K562 (cell line): ENCODE results near the gene PRR7. TPM values are rescaled to one million over a fixed set of nuclear protein-coding genes. Genes with fewer than 3 reads are reported as not detected.

Experiments used
- ATAC-seq: fragments of 200-7000 bp; cut with Tn5 transposase; 3 replicates; pipeline ENCODE4 v1.9.1; 2020; ENCODE audit warnings: moderate library complexity
- BruUV-seq: library from RNA; stranded (reverse); fragments of 400-500 nt; replicated peaks from 2 replicates; lab custom pipeline; 2021; lab: Mats Ljungman, UMichigan
- CTCF ChIA-PET: fragments of 300-600 bp; formaldehyde crosslinking; extraction: SDS; loops from one replicate; lab custom pipeline; 2021; ENCODE audit warnings: low intra/inter-chr PET ratio; lab: Yijun Ruan, JAX
- POLR2A ChIA-PET: fragments of 300-600, 350-650 bp; sonication (Branson Sonifier 250); formaldehyde crosslinking; extraction: SDS; loops from one replicate; lab custom pipeline; 2021; ENCODE audit warnings: antibody characterized with exemption, inconsistent platforms; lab: Yijun Ruan, JAX
- DNase-seq, 4 experiments: peaks; one replicate each; pipeline versions ENCODE4 v3.0.0 to v3.0.0-alpha.2; 2011 to 2018; ENCODE audit warnings: low spot score in 3 of 4, mixed read lengths in 3 of 4; ENCODE audit errors: extremely low read depth in 1 of 4
- FAIRE-seq: peaks from 2 replicates; lab custom pipeline; 2011; peaks lifted over from hg19 to GRCh38; lab: Jason Lieb, UNC
- H2AFZ ChIP-seq: 2 replicates; pipeline ENCODE4 v1.6.0; 2011; ENCODE audit warnings: low read depth, low read length, control low read depth, inconsistent platforms
- H3K27ac ChIP-seq: fragments of 200-600 bp; 3 replicates; pipeline ENCODE4 v1.8.0; 2011; ENCODE audit warnings: low read depth, mild to moderate bottlenecking, control low read depth, inconsistent platforms, low read length, moderate library complexity, mixed read lengths; ENCODE audit errors: extremely low read depth
- H3K27me3 ChIP-seq, 2 experiments: fragments of 300-600 bp in 1 of 2; 2 replicates in 1 of 2; 3 replicates in 1 of 2; pipeline versions ENCODE4 v1.6.0 to v1.8.0; 2011; ENCODE audit warnings: inconsistent platforms in 2 of 2, low read length in 2 of 2, mild to moderate bottlenecking in 1 of 2, mixed read lengths in 1 of 2, moderate library complexity in 1 of 2; ENCODE audit not compliant: control insufficient read depth in 2 of 2, insufficient read depth in 2 of 2
- H3K36me3 ChIP-seq: fragments of 300-600 bp; 3 replicates; pipeline ENCODE4 v1.8.0; 2011; ENCODE audit warnings: mild to moderate bottlenecking, low read length, inconsistent platforms; ENCODE audit not compliant: control insufficient read depth, insufficient read depth
- H3K4me1 ChIP-seq, 2 experiments: fragments of 200-600 bp in 1 of 2; replicated peaks in 1 of 2; 2 replicates in 1 of 2; 3 replicates in 1 of 2; pipeline versions ENCODE4 v1.5.1 to v1.8.0; 2011; ENCODE audit warnings: inconsistent platforms in 2 of 2, low read length in 2 of 2, mild to moderate bottlenecking in 1 of 2, mixed read lengths in 1 of 2, moderate library complexity in 1 of 2; ENCODE audit not compliant: control insufficient read depth in 2 of 2, insufficient read depth in 2 of 2
- H3K4me2 ChIP-seq: 2 replicates; pipeline ENCODE4 v1.6.1; 2011; ENCODE audit warnings: low read length, control low read depth, inconsistent platforms, mixed read lengths; ENCODE audit not compliant: insufficient read depth
- H3K4me3 ChIP-seq: fragments of 200-600 bp; sonication (generic), shearing (Covaris generic); 2 replicates; pipeline ENCODE4 v1.5.1; 2016; ENCODE audit warnings: control low read depth, inconsistent platforms
- H3K79me2 ChIP-seq: fragments of 200-600 bp; 3 replicates; pipeline ENCODE4 v1.8.0; 2011; ENCODE audit warnings: low read length, inconsistent platforms; ENCODE audit not compliant: control insufficient read depth, insufficient read depth
- H3K9ac ChIP-seq, 2 experiments: 2 replicates each; pipeline versions ENCODE4 v1.6.0 to v1.6.1; 2011; ENCODE audit warnings: low read depth in 2 of 2, low read length in 2 of 2, control low read depth in 1 of 2, inconsistent platforms in 1 of 2, mild to moderate bottlenecking in 1 of 2, mixed read lengths in 1 of 2; ENCODE audit not compliant: insufficient read depth in 1 of 2
- H3K9me1 ChIP-seq: one replicate; pipeline ENCODE4 v1.6.0; 2011; ENCODE audit warnings: inconsistent platforms, mild to moderate bottlenecking, low read length, moderate library complexity; ENCODE audit not compliant: control insufficient read depth, insufficient read depth
- H3K9me3 ChIP-seq: replicated peaks from 2 replicates; pipeline ENCODE4 v1.5.1; 2011; ENCODE audit warnings: low read depth, low read length, inconsistent platforms; ENCODE audit not compliant: control insufficient read depth, insufficient read depth
- H4K20me1 ChIP-seq: replicated peaks from 2 replicates; pipeline ENCODE4 v1.6.1; 2011; ENCODE audit warnings: low read length, inconsistent platforms, mixed read lengths; ENCODE audit not compliant: control insufficient read depth, insufficient read depth
- CEBPB ChIP-seq: fragments of 450-650 bp; IDR thresholded peaks from 2 replicates; pipeline ENCODE4 v1.6.1; 2016; ENCODE audit warnings: missing genetic modification characterization, missing compliant biosample characterization
- NR2C2 ChIP-seq, 2 experiments: fragments of 200-800 bp in 1 of 2; sonication (Bioruptor generic) in 1 of 2; sonication (generic) in 1 of 2; formaldehyde crosslinking in 1 of 2; IDR thresholded peaks; 2 replicates each; pipeline versions ENCODE4 v1.6.1 to v1.8.0; 2016 to 2022; ENCODE audit warnings: mild to moderate bottlenecking in 1 of 2, missing compliant biosample characterization in 1 of 2, missing genetic modification characterization in 1 of 2, missing genetic modification reagents in 1 of 2
- POLR2G ChIP-seq: fragments of 200-400 bp; formaldehyde crosslinking; IDR thresholded peaks from 2 replicates; pipeline ENCODE4 v1.6.1; 2017; ENCODE audit warnings: low read depth, mild to moderate bottlenecking, antibody characterized with exemption, low read length, moderate library complexity
- RFX7 ChIP-seq: fragments of 250-450 bp; sonication (Bioruptor Pico); IDR thresholded peaks from 2 replicates; pipeline ENCODE4 v1.5.1; 2021; ENCODE audit warnings: mild to moderate bottlenecking
- ZC3H4 ChIP-seq: sonication (generic); formaldehyde crosslinking; IDR thresholded peaks from 2 replicates; pipeline ENCODE4 v1.9.0; 2021; ENCODE audit warnings: missing genetic modification reagents, borderline replicate concordance
- ZNF174 ChIP-seq: fragments of 250-450 bp; sonication (Bioruptor Pico); IDR thresholded peaks from 2 replicates; pipeline ENCODE4 v1.4.0; 2020; ENCODE audit warnings: mild to moderate bottlenecking
- WGBS: fragments of 100-300 bp; shearing (Covaris generic); methylation state at CpG from one replicate; pipeline ENCODE4 v1.1.6; 2016; ENCODE audit warnings: low coverage, mixed read lengths; ENCODE audit not compliant: insufficient coverage; ENCODE audit errors: missing lambda C conversion rate; 5-methylcytosine and 5-hydroxymethylcytosine counted together
- in situ Hi-C: fragments of 300-500 bp; cut with MboI; formaldehyde crosslinking; loops from 4 replicates; pipeline ENCODE4 v1.15.0; 2018; ENCODE audit warnings: inconsistent platforms, mixed read lengths
- intact Hi-C: fragments of 100-400 bp; cut with micrococcal nuclease; formaldehyde crosslinking; loops from 2 replicates; pipeline ENCODE4 v1.14.2; 2022
- polyA plus RNA-seq, 8 experiments: library from polyadenylated mRNA; depleted of rRNA in 4 of 8; stranded (reverse) in 5 of 8; unstranded in 3 of 8; fragments of >200 nt; fragmentation: Nextera tagmentation in 2 of 8; fragmentation: Illumina TruSeq in 1 of 8; extraction: Ambion mirVana in 2 of 8; extraction: Trizol in 1 of 8; gene quantifications; 2 replicates each; pipeline versions ENCODE4 v1.2.1 to v1.2.3, GENCODE V29; 2011 to 2014; ENCODE audit warnings: inconsistent platforms in 1 of 8, missing spikeins in 1 of 8
- total RNA-seq, 7 experiments: library from RNA; depleted of rRNA in 6 of 7; stranded (reverse); fragments of >200 nt in 6 of 7; fragmentation: Illumina TruSeq in 2 of 7; extraction: Trizol in 2 of 7; gene quantifications; 2 replicates each; pipeline versions ENCODE4 v1.2.1 to v1.2.3, GENCODE V29; 2011 to 2021; ENCODE audit warnings: low replicate concordance in 1 of 7
- TF ChIP-seq, protein P1 (sequence below): sonication (generic); formaldehyde crosslinking; IDR thresholded peaks from 2 replicates; pipeline ENCODE4 v1.8.0; 2022; ENCODE audit warnings: mild to moderate bottlenecking, missing genetic modification reagents, borderline replicate concordance

PRR7 gene
- total and polyA plus RNA-seq, 9 of the 15 experiments (the other 6 are each of a cell fraction or from before 2014, with no cell fraction given), result 0.80 to 11.3 (median 10.4) TPM; not detected in 4

- 60% methylated on average over 18 of the region's 18 CpGs for WGBS
- H3K9me3 ChIP-seq, result no peaks in the 10 kb centered on the region
- H3K4me3 ChIP-seq, result no peak overlapping the region
- H3K79me2 ChIP-seq, result no peaks in the 10 kb centered on the region; the same call in 2 of the 3 replicates
- H3K36me3 ChIP-seq, result no peaks in the 10 kb centered on the region
- FAIRE-seq, result no peak
- no TSS peak for BruUV-seq
- H3K4me2 ChIP-seq, result no peak overlapping the region
- TF ChIP-seq CEBPB (tag), result no peak
- TF ChIP-seq POLR2G, result peak; percentile 66
- TF ChIP-seq, protein P1, sequence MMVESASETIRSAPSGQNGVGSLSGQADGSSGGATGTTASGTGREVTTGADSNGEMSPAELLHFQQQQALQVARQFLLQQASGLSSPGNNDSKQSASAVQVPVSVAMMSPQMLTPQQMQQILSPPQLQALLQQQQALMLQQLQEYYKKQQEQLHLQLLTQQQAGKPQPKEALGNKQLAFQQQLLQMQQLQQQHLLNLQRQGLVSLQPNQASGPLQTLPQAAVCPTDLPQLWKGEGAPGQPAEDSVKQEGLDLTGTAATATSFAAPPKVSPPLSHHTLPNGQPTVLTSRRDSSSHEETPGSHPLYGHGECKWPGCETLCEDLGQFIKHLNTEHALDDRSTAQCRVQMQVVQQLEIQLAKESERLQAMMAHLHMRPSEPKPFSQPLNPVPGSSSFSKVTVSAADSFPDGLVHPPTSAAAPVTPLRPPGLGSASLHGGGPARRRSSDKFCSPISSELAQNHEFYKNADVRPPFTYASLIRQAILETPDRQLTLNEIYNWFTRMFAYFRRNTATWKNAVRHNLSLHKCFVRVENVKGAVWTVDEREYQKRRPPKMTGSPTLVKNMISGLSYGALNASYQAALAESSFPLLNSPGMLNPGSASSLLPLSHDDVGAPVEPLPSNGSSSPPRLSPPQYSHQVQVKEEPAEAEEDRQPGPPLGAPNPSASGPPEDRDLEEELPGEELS, result no peak
- TF ChIP-seq ZC3H4, result no peak
- 0 out of 2 replicates have a peak, but pooled peaks have one; percentile 32 for TF ChIP-seq NR2C2 (CRISPR knock-in tag; IDR thresholded peaks at IDR 0.05)
- no peak for TF ChIP-seq NR2C2 (tag; IDR thresholded peaks at IDR 0.05)
- TF ChIP-seq ZNF174 (CRISPR knock-in tag), result no peak
- no peak for TF ChIP-seq RFX7
- no peak for ATAC-seq
- no peak overlapping the region for H2AFZ ChIP-seq
- H3K27ac ChIP-seq, result no peak overlapping the region
- H3K4me1 ChIP-seq, result peaks cover 19 to 48% of the 10 kb centered on the region in 2 experiments
- in situ Hi-C loops (loop anchor here (5.0 to 10.0 kb wide), 2 partner anchors 57 to 335 kb away; no protein-coding TSS in a partner anchor), intact Hi-C loops (no loop called here)
- no peaks in the 10 kb centered on the region for H3K9me1 ChIP-seq
- no peak for DNase-seq
- ChIA-PET POLR2A (interaction anchor here (0.6 to 11.8 kb wide), 9 partner anchors 10 to 141 kb away, joined by 3 to 210 read pairs (median 3); partner anchors contain the start of genes GRK6 and PDLIM7), CTCF (no interaction called here)
- peaks cover 20% of the 10 kb centered on the region for H4K20me1 ChIP-seq
- H3K27me3 ChIP-seq, result no peaks in the 10 kb centered on the region
- peak overlapping the region in 1 of 2 experiments; percentile 67; a peak in 1 of 4 replicates for H3K9ac ChIP-seq
Measured at GRCh38 chr5:177449140-177450061, 2.8 kb downstream of the PRR7 start.
